H1 (cell line): ENCODE measurements around the gene MDK. TPM values are rescaled to one million over a fixed set of nuclear protein-coding genes. Genes with fewer than 3 reads are reported as not detected.

Experiments used
- FOSL1 ChIP-seq: IDR thresholded peaks from 2 replicates; pipeline ENCODE4 v1.6.1; 2011; ENCODE audit warnings: mild to moderate bottlenecking, low read depth, low read length, moderate library complexity; ENCODE audit not compliant: insufficient read depth
- KDM4A ChIP-seq: IDR thresholded peaks from one replicate; pipeline ENCODE4 v1.7.1; 2012; ENCODE audit warnings: low read depth, mild to moderate bottlenecking, moderate library complexity, low read length, inconsistent platforms; ENCODE audit not compliant: severe bottlenecking
- KDM5A ChIP-seq: fragments of 200-600 bp; IDR thresholded peaks from 2 replicates; pipeline ENCODE4 v1.7.1; 2012; ENCODE audit warnings: mild to moderate bottlenecking, low read length, inconsistent platforms, mixed read lengths
- MAX ChIP-seq: IDR thresholded peaks from 2 replicates; pipeline ENCODE4 v1.6.1; 2012; ENCODE audit warnings: inconsistent platforms
- RBBP5 ChIP-seq: IDR thresholded peaks from 2 replicates; pipeline ENCODE4 v1.7.1; 2012; ENCODE audit warnings: low read depth, mild to moderate bottlenecking, inconsistent platforms, low read length, moderate library complexity, borderline replicate concordance
- RNF2 ChIP-seq: fragments of 200-900, 300-1000 bp; sonication (generic); IDR thresholded peaks from 2 replicates; pipeline ENCODE4 v1.7.1; 2016; ENCODE audit warnings: borderline replicate concordance, low read depth, mild to moderate bottlenecking, antibody characterized with exemption, low read length; ENCODE audit not compliant: poor library complexity, severe bottlenecking; ENCODE audit errors: missing control alignments
- USF2 ChIP-seq: IDR thresholded peaks from 2 replicates; pipeline ENCODE4 v1.6.1; 2011; ENCODE audit warnings: low read length, improper control_type of control experiment
- polyA plus RNA-seq, 7 experiments: library from polyadenylated mRNA; depleted of rRNA in 3 of 7; stranded (reverse) in 5 of 7; unstranded in 2 of 7; fragments of >200 nt in 5 of 7; fragments of 200-250 nt in 2 of 7; gene quantifications; 1 replicate in 5 of 7; 2 replicates in 1 of 7; 4 replicates in 1 of 7; pipeline versions ENCODE4 v1.2.1 to v1.2.3, GENCODE V29; 2011 to 2013; ENCODE audit warnings: missing spikeins in 2 of 7, mixed read lengths in 2 of 7
- total RNA-seq: library from RNA; stranded (reverse); fragmentation: NEBNext Ultra II Directional; extraction: Animal tissue kit (Norgen Biotek cat#: 25700); gene quantifications from 2 replicates; pipeline ENCODE4 v1.2.1, GENCODE V29; 2021
- TF ChIP-seq, protein P1 (sequence below): fragments of 300-600 bp; sonication (generic); IDR thresholded peaks from 2 replicates; pipeline ENCODE4 v1.7.1; 2012; ENCODE audit warnings: low read length, moderate library complexity, mild to moderate bottlenecking, inconsistent platforms; ENCODE audit not compliant: insufficient replicate concordance

Gene MDK
- total and polyA plus RNA-seq, 2 of the 8 experiments (the other 6 are each of a cell fraction or from before 2014, with no cell fraction given), result 309 to 606 TPM

DNA sequence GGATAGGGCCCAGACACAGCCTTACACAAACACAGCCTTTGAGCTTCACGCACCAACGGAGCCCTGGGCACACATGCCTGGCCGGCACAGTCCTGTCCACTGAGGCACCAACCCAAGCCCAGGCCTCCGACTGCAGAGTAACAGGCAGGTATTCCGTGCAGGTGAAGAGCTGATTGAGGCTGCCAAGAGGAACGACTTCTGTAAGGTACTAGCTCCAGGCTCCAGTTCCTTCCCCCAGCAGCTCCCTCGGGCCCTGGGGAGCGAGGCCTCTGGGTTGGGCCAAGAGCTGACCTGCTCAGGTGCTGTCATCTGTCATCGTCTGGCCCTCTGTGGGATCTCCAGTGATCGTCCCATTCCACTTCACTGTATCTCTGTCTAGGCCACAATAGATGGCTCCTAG lies 3.2 kb upstream of the MDK start (continued):
- TF ChIP-seq, protein P1, sequence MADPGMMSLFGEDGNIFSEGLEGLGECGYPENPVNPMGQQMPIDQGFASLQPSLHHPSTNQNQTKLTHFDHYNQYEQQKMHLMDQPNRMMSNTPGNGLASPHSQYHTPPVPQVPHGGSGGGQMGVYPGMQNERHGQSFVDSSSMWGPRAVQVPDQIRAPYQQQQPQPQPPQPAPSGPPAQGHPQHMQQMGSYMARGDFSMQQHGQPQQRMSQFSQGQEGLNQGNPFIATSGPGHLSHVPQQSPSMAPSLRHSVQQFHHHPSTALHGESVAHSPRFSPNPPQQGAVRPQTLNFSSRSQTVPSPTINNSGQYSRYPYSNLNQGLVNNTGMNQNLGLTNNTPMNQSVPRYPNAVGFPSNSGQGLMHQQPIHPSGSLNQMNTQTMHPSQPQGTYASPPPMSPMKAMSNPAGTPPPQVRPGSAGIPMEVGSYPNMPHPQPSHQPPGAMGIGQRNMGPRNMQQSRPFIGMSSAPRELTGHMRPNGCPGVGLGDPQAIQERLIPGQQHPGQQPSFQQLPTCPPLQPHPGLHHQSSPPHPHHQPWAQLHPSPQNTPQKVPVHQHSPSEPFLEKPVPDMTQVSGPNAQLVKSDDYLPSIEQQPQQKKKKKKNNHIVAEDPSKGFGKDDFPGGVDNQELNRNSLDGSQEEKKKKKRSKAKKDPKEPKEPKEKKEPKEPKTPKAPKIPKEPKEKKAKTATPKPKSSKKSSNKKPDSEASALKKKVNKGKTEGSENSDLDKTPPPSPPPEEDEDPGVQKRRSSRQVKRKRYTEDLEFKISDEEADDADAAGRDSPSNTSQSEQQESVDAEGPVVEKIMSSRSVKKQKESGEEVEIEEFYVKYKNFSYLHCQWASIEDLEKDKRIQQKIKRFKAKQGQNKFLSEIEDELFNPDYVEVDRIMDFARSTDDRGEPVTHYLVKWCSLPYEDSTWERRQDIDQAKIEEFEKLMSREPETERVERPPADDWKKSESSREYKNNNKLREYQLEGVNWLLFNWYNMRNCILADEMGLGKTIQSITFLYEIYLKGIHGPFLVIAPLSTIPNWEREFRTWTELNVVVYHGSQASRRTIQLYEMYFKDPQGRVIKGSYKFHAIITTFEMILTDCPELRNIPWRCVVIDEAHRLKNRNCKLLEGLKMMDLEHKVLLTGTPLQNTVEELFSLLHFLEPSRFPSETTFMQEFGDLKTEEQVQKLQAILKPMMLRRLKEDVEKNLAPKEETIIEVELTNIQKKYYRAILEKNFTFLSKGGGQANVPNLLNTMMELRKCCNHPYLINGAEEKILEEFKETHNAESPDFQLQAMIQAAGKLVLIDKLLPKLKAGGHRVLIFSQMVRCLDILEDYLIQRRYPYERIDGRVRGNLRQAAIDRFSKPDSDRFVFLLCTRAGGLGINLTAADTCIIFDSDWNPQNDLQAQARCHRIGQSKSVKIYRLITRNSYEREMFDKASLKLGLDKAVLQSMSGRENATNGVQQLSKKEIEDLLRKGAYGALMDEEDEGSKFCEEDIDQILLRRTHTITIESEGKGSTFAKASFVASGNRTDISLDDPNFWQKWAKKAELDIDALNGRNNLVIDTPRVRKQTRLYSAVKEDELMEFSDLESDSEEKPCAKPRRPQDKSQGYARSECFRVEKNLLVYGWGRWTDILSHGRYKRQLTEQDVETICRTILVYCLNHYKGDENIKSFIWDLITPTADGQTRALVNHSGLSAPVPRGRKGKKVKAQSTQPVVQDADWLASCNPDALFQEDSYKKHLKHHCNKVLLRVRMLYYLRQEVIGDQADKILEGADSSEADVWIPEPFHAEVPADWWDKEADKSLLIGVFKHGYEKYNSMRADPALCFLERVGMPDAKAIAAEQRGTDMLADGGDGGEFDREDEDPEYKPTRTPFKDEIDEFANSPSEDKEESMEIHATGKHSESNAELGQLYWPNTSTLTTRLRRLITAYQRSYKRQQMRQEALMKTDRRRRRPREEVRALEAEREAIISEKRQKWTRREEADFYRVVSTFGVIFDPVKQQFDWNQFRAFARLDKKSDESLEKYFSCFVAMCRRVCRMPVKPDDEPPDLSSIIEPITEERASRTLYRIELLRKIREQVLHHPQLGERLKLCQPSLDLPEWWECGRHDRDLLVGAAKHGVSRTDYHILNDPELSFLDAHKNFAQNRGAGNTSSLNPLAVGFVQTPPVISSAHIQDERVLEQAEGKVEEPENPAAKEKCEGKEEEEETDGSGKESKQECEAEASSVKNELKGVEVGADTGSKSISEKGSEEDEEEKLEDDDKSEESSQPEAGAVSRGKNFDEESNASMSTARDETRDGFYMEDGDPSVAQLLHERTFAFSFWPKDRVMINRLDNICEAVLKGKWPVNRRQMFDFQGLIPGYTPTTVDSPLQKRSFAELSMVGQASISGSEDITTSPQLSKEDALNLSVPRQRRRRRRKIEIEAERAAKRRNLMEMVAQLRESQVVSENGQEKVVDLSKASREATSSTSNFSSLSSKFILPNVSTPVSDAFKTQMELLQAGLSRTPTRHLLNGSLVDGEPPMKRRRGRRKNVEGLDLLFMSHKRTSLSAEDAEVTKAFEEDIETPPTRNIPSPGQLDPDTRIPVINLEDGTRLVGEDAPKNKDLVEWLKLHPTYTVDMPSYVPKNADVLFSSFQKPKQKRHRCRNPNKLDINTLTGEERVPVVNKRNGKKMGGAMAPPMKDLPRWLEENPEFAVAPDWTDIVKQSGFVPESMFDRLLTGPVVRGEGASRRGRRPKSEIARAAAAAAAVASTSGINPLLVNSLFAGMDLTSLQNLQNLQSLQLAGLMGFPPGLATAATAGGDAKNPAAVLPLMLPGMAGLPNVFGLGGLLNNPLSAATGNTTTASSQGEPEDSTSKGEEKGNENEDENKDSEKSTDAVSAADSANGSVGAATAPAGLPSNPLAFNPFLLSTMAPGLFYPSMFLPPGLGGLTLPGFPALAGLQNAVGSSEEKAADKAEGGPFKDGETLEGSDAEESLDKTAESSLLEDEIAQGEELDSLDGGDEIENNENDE, result no peak
- no peak for TF ChIP-seq RBBP5
- no peak for TF ChIP-seq RNF2
- TF ChIP-seq USF2, result no peak
- no peak for TF ChIP-seq MAX
- TF ChIP-seq KDM4A, result no peak
- no peak for TF ChIP-seq FOSL1
- TF ChIP-seq KDM5A, result no peak
- TF ChIP-seq, all 59 proteins: peak for 0
